H1 (cell line): Measurements from ENCODE around the gene DVL1. TPM values are rescaled to one million over a fixed set of nuclear protein-coding genes. Genes with fewer than 3 reads are reported as not detected.

Experiments used
- CTCF ChIA-PET: fragments of 300-600 bp; sonication (Branson Sonifier 250); formaldehyde crosslinking; loops from one replicate; lab custom pipeline; 2021; ENCODE audit not compliant: partially characterized antibody; lab: Charles Lee
- POLR2A ChIA-PET: fragments of 300-600 bp; sonication (Branson Sonifier 250); formaldehyde crosslinking; loops from one replicate; lab custom pipeline; 2021; ENCODE audit warnings: inconsistent platforms; ENCODE audit not compliant: partially characterized antibody; lab: Charles Lee
- DNase-seq, 2 experiments: peaks; one replicate each; pipeline versions ENCODE4 v3.0.0 to v3.0.0-alpha.2; 2010 to 2022; ENCODE audit warnings: low spot score in 2 of 2, low read depth in 1 of 2, mixed read lengths in 1 of 2
- FAIRE-seq: peaks from 2 replicates; lab custom pipeline; 2011; peaks lifted over from hg19 to GRCh38; lab: Jason Lieb, UNC
- H2AFZ ChIP-seq: 2 replicates; pipeline ENCODE4 v1.8.1; 2012; ENCODE audit warnings: low read length, inconsistent platforms
- H2AK5ac ChIP-seq: 2 replicates; pipeline ENCODE4 v1.6.1; 2013; ENCODE audit warnings: low read depth, low read length
- H2BK120ac ChIP-seq: replicated peaks from 2 replicates; pipeline ENCODE3; 2013; ENCODE audit warnings: low read depth, low read length, inconsistent platforms
- H2BK12ac ChIP-seq: 2 replicates; pipeline ENCODE4 v1.6.1; 2013; ENCODE audit warnings: low read depth, low read length
- H2BK15ac ChIP-seq: 2 replicates; pipeline ENCODE4 v1.6.1; 2013; ENCODE audit warnings: low read length
- H2BK20ac ChIP-seq: 2 replicates; pipeline ENCODE4 v1.6.1; 2013; ENCODE audit warnings: low read length
- H2BK5ac ChIP-seq: 2 replicates; pipeline ENCODE4 v1.6.1; 2013; ENCODE audit warnings: low read depth, low read length
- H3K14ac ChIP-seq: 2 replicates; pipeline ENCODE4 v1.6.1; 2013; ENCODE audit warnings: inconsistent platforms; ENCODE audit not compliant: insufficient read length
- H3K18ac ChIP-seq: 2 replicates; pipeline ENCODE4 v1.6.1; 2013; ENCODE audit warnings: low read length; ENCODE audit errors: extremely low read depth
- H3K23ac ChIP-seq: 2 replicates; pipeline ENCODE4 v1.6.1; 2013; ENCODE audit warnings: inconsistent platforms; ENCODE audit not compliant: insufficient read length
- H3K23me2 ChIP-seq: 2 replicates; pipeline ENCODE4 v1.6.1; 2013; ENCODE audit warnings: low read depth, low read length
- H3K27ac ChIP-seq: 2 replicates; pipeline ENCODE4 v1.6.1; 2011; ENCODE audit warnings: low read depth, low read length, inconsistent platforms
- H3K27me3 ChIP-seq, 4 experiments: replicated peaks in 1 of 4; 1 replicate in 1 of 4; 2 replicates in 3 of 4; pipeline versions ENCODE4 v1.6.1 to v1.8.1; 2011 to 2013; ENCODE audit warnings: low read length in 3 of 4, mild to moderate bottlenecking in 3 of 4, inconsistent platforms in 2 of 4, mixed read lengths in 2 of 4, moderate library complexity in 1 of 4; ENCODE audit not compliant: control insufficient read depth in 3 of 4, insufficient read depth in 3 of 4; ENCODE audit errors: extremely low read depth in 1 of 4
- H3K36me3 ChIP-seq, 4 experiments: 2 replicates each; pipeline versions ENCODE4 v1.6.1 to v1.8.1; 2011 to 2013; ENCODE audit warnings: mild to moderate bottlenecking in 4 of 4, low read length in 3 of 4, moderate library complexity in 2 of 4, control low read depth in 1 of 4, inconsistent platforms in 1 of 4; ENCODE audit not compliant: insufficient read depth in 4 of 4, control insufficient read depth in 2 of 4
- H3K4ac ChIP-seq: replicated peaks from 2 replicates; pipeline ENCODE3; 2013; ENCODE audit warnings: low read length, low read depth, mixed read lengths, inconsistent platforms; ENCODE audit not compliant: insufficient read length
- H3K4me1 ChIP-seq, 4 experiments: replicated peaks in 1 of 4; 1 replicate in 1 of 4; 2 replicates in 3 of 4; pipeline versions ENCODE4 v1.6.1 to v1.8.1; 2011 to 2013; ENCODE audit warnings: low read length in 3 of 4, inconsistent platforms in 2 of 4, mixed read lengths in 1 of 4; ENCODE audit not compliant: insufficient read depth in 4 of 4, control insufficient read depth in 3 of 4
- H3K4me2 ChIP-seq, 2 experiments: 2 replicates each; pipeline versions ENCODE4 v1.6.1 to v1.8.1; 2011 to 2013; ENCODE audit warnings: low read depth in 2 of 2, low read length in 2 of 2, control low read depth in 1 of 2, inconsistent platforms in 1 of 2, mild to moderate bottlenecking in 1 of 2; ENCODE audit not compliant: insufficient read depth in 1 of 2
- H3K4me3 ChIP-seq, 4 experiments: fragments of 200-600, 300-600 bp in 1 of 4; sonication (generic), shearing (Covaris generic), sonication (Bioruptor Twin) in 1 of 4; 2 replicates each; pipeline versions ENCODE4 v1.5.1 to v1.8.1; 2011 to 2016; ENCODE audit warnings: low read length in 4 of 4, low read depth in 3 of 4, control low read depth in 2 of 4, inconsistent platforms in 2 of 4, mild to moderate bottlenecking in 2 of 4, mixed read lengths in 1 of 4, moderate library complexity in 1 of 4; ENCODE audit not compliant: insufficient read depth in 2 of 4; ENCODE audit errors: extremely low read depth in 1 of 4
- H3K56ac ChIP-seq: replicated peaks from 2 replicates; pipeline ENCODE3; 2013; ENCODE audit warnings: low read depth, mild to moderate bottlenecking, mixed read lengths, low read length, inconsistent platforms; ENCODE audit not compliant: insufficient read length
- H3K79me1 ChIP-seq: 2 replicates; pipeline ENCODE4 v1.6.1; 2013; ENCODE audit warnings: low read depth, low read length, control low read depth
- H3K79me2 ChIP-seq, 2 experiments: 2 replicates each; pipeline versions ENCODE4 v1.6.1 to v1.8.1; 2012 to 2013; ENCODE audit warnings: low read length in 2 of 2, mild to moderate bottlenecking in 2 of 2, inconsistent platforms in 1 of 2; ENCODE audit not compliant: insufficient read depth in 2 of 2, control insufficient read depth in 1 of 2
- H3K9ac ChIP-seq, 4 experiments: replicated peaks in 1 of 4; 1 replicate in 1 of 4; 2 replicates in 3 of 4; pipeline versions ENCODE4 v1.6.1 to v1.8.1; 2011 to 2013; ENCODE audit warnings: low read depth in 3 of 4, low read length in 3 of 4, control low read depth in 2 of 4, mild to moderate bottlenecking in 2 of 4, moderate library complexity in 2 of 4, inconsistent platforms in 1 of 4; ENCODE audit errors: extremely low read depth in 1 of 4
- H3K9me3 ChIP-seq, 2 experiments: 2 replicates each; pipeline versions ENCODE4 v1.6.1 to v1.8.1; 2012 to 2013; ENCODE audit warnings: mild to moderate bottlenecking in 2 of 2, moderate library complexity in 2 of 2, control low read depth in 1 of 2, inconsistent platforms in 1 of 2, low read depth in 1 of 2, low read length in 1 of 2, mixed read lengths in 1 of 2; ENCODE audit not compliant: insufficient read depth in 2 of 2
- H4K20me1 ChIP-seq, 2 experiments: replicated peaks in 1 of 2; 2 replicates each; pipeline versions ENCODE3 to v1.8.1; 2011 to 2013; ENCODE audit warnings: inconsistent platforms in 2 of 2, low read length in 2 of 2, mild to moderate bottlenecking in 1 of 2; ENCODE audit not compliant: insufficient read depth in 2 of 2, control insufficient read depth in 1 of 2
- H4K5ac ChIP-seq: 2 replicates; pipeline ENCODE4 v1.6.1; 2013; ENCODE audit warnings: low read length, low read depth, mixed read lengths, inconsistent platforms; ENCODE audit not compliant: insufficient read length
- H4K8ac ChIP-seq: 2 replicates; pipeline ENCODE4 v1.8.0; 2013; ENCODE audit warnings: mild to moderate bottlenecking, moderate library complexity, low read length, inconsistent platforms; ENCODE audit not compliant: insufficient read depth; ENCODE audit errors: extremely low read depth
- H4K91ac ChIP-seq: replicated peaks from 2 replicates; pipeline ENCODE3; 2013; ENCODE audit warnings: low read length, mixed read lengths, inconsistent platforms; ENCODE audit not compliant: insufficient read length
- BACH1 ChIP-seq: IDR thresholded peaks from 2 replicates; pipeline ENCODE4 v1.6.1; 2012; ENCODE audit warnings: low read length, improper control_type of control experiment
- BRCA1 ChIP-seq: IDR thresholded peaks from 2 replicates; pipeline ENCODE4 v1.6.1; 2012; ENCODE audit warnings: low read depth, low read length, improper control_type of control experiment
- CBX8 ChIP-seq: fragments of 300-800, 300-1000 bp; sonication (generic); IDR thresholded peaks from 2 replicates; pipeline ENCODE4 v1.7.1; 2016; ENCODE audit warnings: low read depth, low read length, borderline replicate concordance
- CEBPB ChIP-seq: IDR thresholded peaks from 2 replicates; pipeline ENCODE4 v1.6.1; 2012; ENCODE audit warnings: low read depth, low read length
- E2F6 ChIP-seq: IDR thresholded peaks from 2 replicates; pipeline ENCODE4 v1.6.1; 2012; ENCODE audit warnings: inconsistent platforms
- EGR1 ChIP-seq: IDR thresholded peaks from 2 replicates; pipeline ENCODE4 v1.6.1; 2011; ENCODE audit warnings: low read depth, low read length, borderline replicate concordance
- SIN3A ChIP-seq, 2 experiments: IDR thresholded peaks in 1 of 2; conservative IDR thresholded peaks in 1 of 2; 2 replicates each; pipeline ENCODE4 v1.6.1; 2011 to 2012; ENCODE audit warnings: low read length in 2 of 2, improper control_type of control experiment in 1 of 2, low read depth in 1 of 2, mild to moderate bottlenecking in 1 of 2
- SP1 ChIP-seq: IDR thresholded peaks from 2 replicates; pipeline ENCODE4 v1.6.1; 2011; ENCODE audit warnings: low read depth, low read length
- TAF1 ChIP-seq: IDR thresholded peaks from 2 replicates; pipeline ENCODE4 v1.6.1; 2011; ENCODE audit warnings: mild to moderate bottlenecking, low read depth, low read length
- TEAD4 ChIP-seq: IDR thresholded peaks from 2 replicates; pipeline ENCODE4 v1.6.1; 2012; ENCODE audit warnings: low read depth, low read length, inconsistent platforms, mixed read lengths
- WGBS, 2 experiments: shearing (Covaris generic) in 1 of 2; methylation state at CpG; one replicate each; pipeline versions ENCODE4 v1.1.6 to v1.1.7; 2013 to 2015; ENCODE audit warnings: low lambda C conversion rate in 2 of 2, mixed read lengths in 2 of 2, inconsistent platforms in 1 of 2, low coverage in 1 of 2, missing lambda C conversion rate in 1 of 2; ENCODE audit not compliant: insufficient replicate concordance in 2 of 2, insufficient coverage in 1 of 2, insufficient read length in 1 of 2; ENCODE audit errors: extremely low coverage in 1 of 2, missing lambda C conversion rate in 1 of 2; 5-methylcytosine and 5-hydroxymethylcytosine counted together
- polyA plus RNA-seq, 7 experiments: library from polyadenylated mRNA; depleted of rRNA in 3 of 7; stranded (reverse) in 5 of 7; unstranded in 2 of 7; fragments of >200 nt in 5 of 7; fragments of 200-250 nt in 2 of 7; gene quantifications; 1 replicate in 5 of 7; 2 replicates in 1 of 7; 4 replicates in 1 of 7; pipeline versions ENCODE4 v1.2.1 to v1.2.3, GENCODE V29; 2011 to 2013; ENCODE audit warnings: missing spikeins in 2 of 7, mixed read lengths in 2 of 7
- total RNA-seq: library from RNA; stranded (reverse); fragmentation: NEBNext Ultra II Directional; extraction: Animal tissue kit (Norgen Biotek cat#: 25700); gene quantifications from 2 replicates; pipeline ENCODE4 v1.2.1, GENCODE V29; 2021

The DVL1 gene
- total and polyA plus RNA-seq, 2 of the 8 experiments (the other 6 are each of a cell fraction or from before 2014, with no cell fraction given): 39.4 to 58.9 TPM

- H3K36me3 ChIP-seq: peaks cover 34 to 58% (median 46%) of the 10 kb centered on the region in 4 experiments
These were observed 36.7 kb upstream of the DVL1 start for GRCh38 chr1:1385931-1386330.

More at GRCh38 chr1:1385931-1386330, 36.7 kb upstream of the DVL1 start:
- FAIRE-seq: no peak
- no peak overlapping the region for H3K56ac ChIP-seq
- no peak overlapping the region for H2BK20ac ChIP-seq
- peaks cover 4% of the 10 kb centered on the region; the same call in 1 of the 2 replicates for H3K79me1 ChIP-seq
- TF ChIP-seq SIN3A (conservative IDR thresholded peaks at IDR 0.05 in 1 of 2, IDR thresholded peaks at IDR 0.05 in 1 of 2; ENCODE audit: low read depth in 1 of 2, low read length in 2 of 2) (no peak), CEBPB (no peak), E2F6 (no peak), BACH1 (no peak), TAF1 (no peak), EGR1 (no peak), SP1 (no peak), CBX8 (no peak), TEAD4 (no peak), BRCA1 (no peak)
- H3K79me2 ChIP-seq: no peaks in the 10 kb centered on the region
- H3K27me3 ChIP-seq: no peaks in the 10 kb centered on the region
- no peak overlapping the region for H3K4me3 ChIP-seq
- H3K27ac ChIP-seq: no peak overlapping the region
- no peak overlapping the region for H2BK120ac ChIP-seq
- H3K23ac ChIP-seq: no peak overlapping the region
- no peak for DNase-seq
- no peak overlapping the region for H3K4ac ChIP-seq
- H3K9me3 ChIP-seq: no peaks in the 10 kb centered on the region
- H2AFZ ChIP-seq: no peak overlapping the region
- no peak overlapping the region for H2BK5ac ChIP-seq
- CTCF ChIA-PET: interaction anchor here (0.8 to 2.7 kb wide), 8 partner anchors 10 to 119 kb away, joined by 3 to 18 read pairs (median 3); partner anchors contain the start of gene CCNL2
- H2BK12ac ChIP-seq: no peak overlapping the region
- H3K4me2 ChIP-seq: no peak overlapping the region
- 91% methylated on average over 8 of the region's 8 CpGs; no CpG with 5 or more reads in 1 of the 2 experiments for WGBS, 2 experiments
- H3K9ac ChIP-seq: no peak overlapping the region
- H3K18ac ChIP-seq: no peak overlapping the region
- no peak overlapping the region for H4K8ac ChIP-seq
- peaks cover 2 to 12% of the 10 kb centered on the region in 2 experiments for H4K20me1 ChIP-seq
- H4K5ac ChIP-seq: no peak overlapping the region
- H2AK5ac ChIP-seq: no peak overlapping the region
- H2BK15ac ChIP-seq: no peak overlapping the region
- H3K14ac ChIP-seq: no peak overlapping the region
- H3K4me1 ChIP-seq: no peaks in the 10 kb centered on the region; a peak in 2 of 7 replicates
- POLR2A ChIA-PET: interaction anchor here (0.6 to 33.4 kb wide), 8 partner anchors 2 to 153 kb away, joined by 3 to 719 read pairs (median 4); partner anchors contain the start of genes AURKAIP1, CCNL2 and MRPL20
- H3K23me2 ChIP-seq: peaks cover 2% of the 10 kb centered on the region; the same call in 1 of the 2 replicates
- no peak overlapping the region for H4K91ac ChIP-seq
